NCI-H1436 treated with DMSO at 0.1 percent for 48 hours (cell line): ENCODE data around the gene FAM174C.

Experiments used
- DNase-seq: peaks from one replicate; lab custom pipeline; 2025; lab: John Stamatoyannopoulos, UW

Gene FAM174C

GRCh38 chr19:1286487-1287353 lies 11.4 kb downstream of the FAM174C start:
- no peak for DNase-seq

GRCh38 chr19:1287354-1288225 lies 12.3 kb downstream of the FAM174C start:
- DNase-seq = no peak

GRCh38 chr19:1288226-1288612 lies 12.9 kb downstream of the FAM174C start:
- no peak for DNase-seq

- no peak for DNase-seq
Observed at GRCh38 chr19:1288833-1289685, 13.7 kb downstream of the FAM174C start.

GRCh38 chr19:1289686-1290025 lies 14.3 kb downstream of the FAM174C start:
- no peak for DNase-seq

- no peak for DNase-seq
Observed at GRCh38 chr19:1290196-1290702, 14.9 kb downstream of the FAM174C start.

GRCh38 chr19:1290703-1291651 lies 15.6 kb downstream of the FAM174C start:
- DNase-seq = no peak

- no peak for DNase-seq
Observed at GRCh38 chr19:1291761-1292418, 16.6 kb downstream of the FAM174C start.

GRCh38 chr19:1292419-1293151 lies 17.3 kb downstream of the FAM174C start:
- no peak for DNase-seq

GRCh38 chr19:1293782-1294604 lies 18.7 kb downstream of the FAM174C start:
- no peak for DNase-seq

- DNase-seq = no peak
Observed at GRCh38 chr19:1294688-1295087, 19.4 kb downstream of the FAM174C start.

GRCh38 chr19:1295169-1296012 lies 20.1 kb downstream of the FAM174C start:
- no peak for DNase-seq

- no peak for DNase-seq
Observed at GRCh38 chr19:1296078-1296477, 20.7 kb downstream of the FAM174C start.

- DNase-seq = no peak
Observed at GRCh38 chr19:1296575-1297271, 21.4 kb downstream of the FAM174C start.

- DNase-seq = no peak
Observed at GRCh38 chr19:1298235-1298634, 22.9 kb downstream of the FAM174C start.

GRCh38 chr19:1299801-1300200 lies 24.5 kb downstream of the FAM174C start:
- DNase-seq = no peak
